GM12878 (cell line): ENCODE data around the gene PRKCE. TPM values are rescaled to one million over a fixed set of nuclear protein-coding genes. Genes with fewer than 3 reads are reported as not detected.

ENCODE experiments used
- BRCA1 ChIP-seq: IDR thresholded peaks from 2 replicates; pipeline ENCODE4 v1.6.1; 2011; ENCODE audit warnings: low read depth, low read length, improper control_type of control experiment
- DPF2 ChIP-seq: fragments of 450-650 bp; IDR thresholded peaks from 2 replicates; pipeline ENCODE4 v1.6.1; 2017; ENCODE audit warnings: mild to moderate bottlenecking
- GABPA ChIP-seq: IDR thresholded peaks from 2 replicates; pipeline ENCODE4 v1.6.1; 2014; ENCODE audit warnings: antibody characterized with exemption, low read depth, mild to moderate bottlenecking, inconsistent platforms
- GATAD2B ChIP-seq: fragments of 450-650 bp; conservative IDR thresholded peaks from 2 replicates; pipeline ENCODE4 v1.6.1; 2017; ENCODE audit warnings: low read depth, mild to moderate bottlenecking, moderate library complexity
- HCFC1 ChIP-seq: fragments of 150-350 bp; IDR thresholded peaks from 2 replicates; pipeline ENCODE4 v1.6.1; 2014; ENCODE audit warnings: low read length
- IKZF1 ChIP-seq: fragments of 450-650 bp; conservative IDR thresholded peaks from 2 replicates; pipeline ENCODE4 v1.6.1; 2017; ENCODE audit warnings: antibody characterized with exemption, mild to moderate bottlenecking
- IRF4 ChIP-seq: IDR thresholded peaks from 2 replicates; pipeline ENCODE4 v1.6.1; 2011; ENCODE audit warnings: low read depth, low read length
- MLLT1 ChIP-seq: fragments of 450-650 bp; IDR thresholded peaks from 2 replicates; pipeline ENCODE4 v1.6.1; 2016; ENCODE audit warnings: mild to moderate bottlenecking
- NR2C2 ChIP-seq: IDR thresholded peaks from 2 replicates; pipeline ENCODE4 v1.6.1; 2011; ENCODE audit warnings: borderline replicate concordance, low read depth; ENCODE audit not compliant: control insufficient read depth, insufficient read length
- POLR2AphosphoS5 ChIP-seq: IDR thresholded peaks from 2 replicates; pipeline ENCODE4 v1.6.1; 2011; ENCODE audit warnings: mild to moderate bottlenecking, low read length, inconsistent platforms
- POU2F2 ChIP-seq: IDR thresholded peaks from 3 replicates; pipeline ENCODE4 v1.6.1; 2011; ENCODE audit warnings: low read depth, mild to moderate bottlenecking, low read length, borderline replicate concordance
- SREBF2 ChIP-seq: IDR thresholded peaks from 2 replicates; pipeline ENCODE4 v1.6.1; 2012; ENCODE audit warnings: mild to moderate bottlenecking, low read length
- SUZ12 ChIP-seq: fragments of 200-600 bp; sonication (generic); IDR thresholded peaks from one replicate; pipeline ENCODE4 v1.6.1; 2018; ENCODE audit warnings: antibody characterized with exemption, mild to moderate bottlenecking; ENCODE audit not compliant: unreplicated experiment
- WRNIP1 ChIP-seq: IDR thresholded peaks from 2 replicates; pipeline ENCODE4 v1.6.1; 2011; ENCODE audit warnings: low read depth, low read length, improper control_type of control experiment, borderline replicate concordance
- YBX1 ChIP-seq: fragments of 450-650 bp; IDR thresholded peaks from 2 replicates; pipeline ENCODE4 v1.6.1; 2016; ENCODE audit warnings: antibody characterized with exemption
- YY1 ChIP-seq: IDR thresholded peaks from 2 replicates; pipeline ENCODE4 v1.6.1; 2011; ENCODE audit warnings: low read depth, mild to moderate bottlenecking, low read length
- ZBTB40 ChIP-seq: fragments of 450-650 bp; IDR thresholded peaks from 2 replicates; pipeline ENCODE4 v1.6.1; 2016; ENCODE audit warnings: mild to moderate bottlenecking, moderate library complexity, borderline replicate concordance
- ZZZ3 ChIP-seq: IDR thresholded peaks from 2 replicates; pipeline ENCODE4 v1.6.1; 2011; ENCODE audit warnings: low read depth; ENCODE audit not compliant: control insufficient read depth, insufficient read length
- polyA plus RNA-seq, 11 experiments: library from polyadenylated mRNA; depleted of rRNA in 4 of 11; unstranded in 6 of 11; stranded (reverse) in 5 of 11; fragments of >200 nt; fragmentation: Nextera tagmentation in 4 of 11; fragmentation: Illumina TruSeq in 1 of 11; extraction: Ambion mirVana in 4 of 11; extraction: Trizol in 1 of 11; gene quantifications; 1 replicate in 1 of 11; 2 replicates in 10 of 11; pipeline versions ENCODE4 v1.2.1 to v1.2.3, GENCODE V29; 2011 to 2016; ENCODE audit warnings: inconsistent platforms in 2 of 11, missing spikeins in 2 of 11, low read depth in 1 of 11
- total RNA-seq, 4 experiments: library from RNA; depleted of rRNA in 3 of 4; stranded (reverse); fragments of >200 nt in 3 of 4; fragmentation: Illumina TruSeq in 1 of 4; extraction: Trizol in 1 of 4; gene quantifications; 2 replicates each; pipeline versions ENCODE4 v1.2.1 to v1.2.3, GENCODE V29; 2013 to 2021
- TF ChIP-seq, protein P1 (sequence below): IDR thresholded peaks from 2 replicates; pipeline ENCODE4 v1.6.1; 2012; ENCODE audit warnings: low read depth, low read length, improper control_type of control experiment
- TF ChIP-seq, protein P2 (sequence below): fragments of 150-350 bp; IDR thresholded peaks from 2 replicates; pipeline ENCODE4 v1.6.1; 2014; ENCODE audit warnings: mild to moderate bottlenecking, low read depth, low read length
- TF ChIP-seq, protein P3 (sequence below): IDR thresholded peaks from 2 replicates; pipeline ENCODE4 v1.6.1; 2011; ENCODE audit warnings: mild to moderate bottlenecking, low read depth, low read length, moderate library complexity; ENCODE audit not compliant: insufficient replicate concordance

The PRKCE gene
- total and polyA plus RNA-seq, 10 of the 15 experiments (the other 5 are each of a cell fraction or from before 2014, with no cell fraction given), result 2.6 to 28.2 (median 11.3) TPM

GRCh38 chr2:45611020-45611859 lies 40.2 kb upstream of the PRKCE start, which contains the start of gene SRBD1 (continued):
- TF ChIP-seq MLLT1, result 0 out of 2 replicates have a peak, but pooled peaks have one; percentile 10
- TF ChIP-seq NR2C2, result no peak
- TF ChIP-seq IKZF1, result peak; percentile 82
- peak; percentile 51 for TF ChIP-seq GATAD2B
- TF ChIP-seq GABPA, result peak; percentile 95
- peak; percentile 61 for TF ChIP-seq YY1
- TF ChIP-seq YBX1, result no peak
- TF ChIP-seq POU2F2, result 0 out of 3 replicates have a peak, but pooled peaks have one; percentile 40
- no peak for TF ChIP-seq IRF4
- TF ChIP-seq SUZ12, result no peak
- no peak; the same call in 1 of the 2 replicates for TF ChIP-seq SREBF2
- peak; percentile 59 for TF ChIP-seq HCFC1
- 0 out of 2 replicates have a peak, but pooled peaks have one; percentile 21 for TF ChIP-seq DPF2
- TF ChIP-seq ZBTB40, result peak; percentile 95
- TF ChIP-seq, protein P1, sequence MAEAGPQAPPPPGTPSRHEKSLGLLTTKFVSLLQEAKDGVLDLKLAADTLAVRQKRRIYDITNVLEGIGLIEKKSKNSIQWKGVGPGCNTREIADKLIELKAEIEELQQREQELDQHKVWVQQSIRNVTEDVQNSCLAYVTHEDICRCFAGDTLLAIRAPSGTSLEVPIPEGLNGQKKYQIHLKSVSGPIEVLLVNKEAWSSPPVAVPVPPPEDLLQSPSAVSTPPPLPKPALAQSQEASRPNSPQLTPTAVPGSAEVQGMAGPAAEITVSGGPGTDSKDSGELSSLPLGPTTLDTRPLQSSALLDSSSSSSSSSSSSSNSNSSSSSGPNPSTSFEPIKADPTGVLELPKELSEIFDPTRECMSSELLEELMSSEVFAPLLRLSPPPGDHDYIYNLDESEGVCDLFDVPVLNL, result peak; percentile 81
- TF ChIP-seq WRNIP1, result no peak
- TF ChIP-seq BRCA1, result no peak
- TF ChIP-seq, protein P2, sequence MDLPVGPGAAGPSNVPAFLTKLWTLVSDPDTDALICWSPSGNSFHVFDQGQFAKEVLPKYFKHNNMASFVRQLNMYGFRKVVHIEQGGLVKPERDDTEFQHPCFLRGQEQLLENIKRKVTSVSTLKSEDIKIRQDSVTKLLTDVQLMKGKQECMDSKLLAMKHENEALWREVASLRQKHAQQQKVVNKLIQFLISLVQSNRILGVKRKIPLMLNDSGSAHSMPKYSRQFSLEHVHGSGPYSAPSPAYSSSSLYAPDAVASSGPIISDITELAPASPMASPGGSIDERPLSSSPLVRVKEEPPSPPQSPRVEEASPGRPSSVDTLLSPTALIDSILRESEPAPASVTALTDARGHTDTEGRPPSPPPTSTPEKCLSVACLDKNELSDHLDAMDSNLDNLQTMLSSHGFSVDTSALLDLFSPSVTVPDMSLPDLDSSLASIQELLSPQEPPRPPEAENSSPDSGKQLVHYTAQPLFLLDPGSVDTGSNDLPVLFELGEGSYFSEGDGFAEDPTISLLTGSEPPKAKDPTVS, result no peak
- TF ChIP-seq POLR2AphosphoS5, result peak; percentile 77
- TF ChIP-seq, protein P3, sequence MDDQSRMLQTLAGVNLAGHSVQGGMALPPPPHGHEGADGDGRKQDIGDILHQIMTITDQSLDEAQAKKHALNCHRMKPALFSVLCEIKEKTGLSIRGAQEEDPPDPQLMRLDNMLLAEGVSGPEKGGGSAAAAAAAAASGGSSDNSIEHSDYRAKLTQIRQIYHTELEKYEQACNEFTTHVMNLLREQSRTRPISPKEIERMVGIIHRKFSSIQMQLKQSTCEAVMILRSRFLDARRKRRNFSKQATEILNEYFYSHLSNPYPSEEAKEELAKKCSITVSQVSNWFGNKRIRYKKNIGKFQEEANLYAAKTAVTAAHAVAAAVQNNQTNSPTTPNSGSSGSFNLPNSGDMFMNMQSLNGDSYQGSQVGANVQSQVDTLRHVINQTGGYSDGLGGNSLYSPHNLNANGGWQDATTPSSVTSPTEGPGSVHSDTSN, result no peak
- no peak for TF ChIP-seq ZZZ3
